Uterus (tissue), 2 donors: ENCODE data around the gene MAPRE3.

Experiments
- POLR2A ChIP-seq, 2 donors: fragments of 450-650 bp; IDR thresholded peaks; one replicate each; pipeline ENCODE4 v1.6.1; 2016; ENCODE audit warnings: antibody characterized with exemption in 2 of 2, mild to moderate bottlenecking in 1 of 2, moderate library complexity in 1 of 2
- TF ChIP-seq, protein P1 (sequence below), 4 experiments: fragments of 200-600 bp in 2 of 4; fragments of 450-650 bp in 2 of 4; sonication (generic) in 2 of 4; IDR thresholded peaks; one replicate each; pipeline ENCODE4 v1.5.1; 2016 to 2019; ENCODE audit warnings: antibody characterized with exemption in 4 of 4, mild to moderate bottlenecking in 2 of 4, moderate library complexity in 1 of 4

DNA sequence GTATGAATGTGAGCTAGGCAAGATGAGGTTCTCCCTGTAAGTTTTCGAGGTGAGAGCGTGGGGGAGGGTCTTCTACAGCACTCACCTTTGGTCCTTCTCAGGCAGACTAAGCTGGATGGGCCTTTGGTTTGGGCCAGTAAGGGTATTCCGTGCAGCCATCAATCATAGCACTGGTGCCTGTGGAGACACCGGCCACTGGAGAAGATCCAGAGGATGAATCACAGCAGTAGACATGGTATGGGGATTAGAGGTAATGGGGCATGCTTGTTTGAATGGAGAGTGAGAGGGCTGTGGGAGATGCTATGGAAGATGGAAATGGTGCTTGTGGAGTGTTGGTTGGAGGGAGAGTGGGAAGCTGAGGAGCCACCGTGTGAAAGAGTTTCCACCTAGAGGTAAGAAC lies 16.1 kb downstream of the MAPRE3 start:
- no peak for TF ChIP-seq POLR2A (IDR thresholded peaks at IDR 0.05)
- TF ChIP-seq, protein P1, sequence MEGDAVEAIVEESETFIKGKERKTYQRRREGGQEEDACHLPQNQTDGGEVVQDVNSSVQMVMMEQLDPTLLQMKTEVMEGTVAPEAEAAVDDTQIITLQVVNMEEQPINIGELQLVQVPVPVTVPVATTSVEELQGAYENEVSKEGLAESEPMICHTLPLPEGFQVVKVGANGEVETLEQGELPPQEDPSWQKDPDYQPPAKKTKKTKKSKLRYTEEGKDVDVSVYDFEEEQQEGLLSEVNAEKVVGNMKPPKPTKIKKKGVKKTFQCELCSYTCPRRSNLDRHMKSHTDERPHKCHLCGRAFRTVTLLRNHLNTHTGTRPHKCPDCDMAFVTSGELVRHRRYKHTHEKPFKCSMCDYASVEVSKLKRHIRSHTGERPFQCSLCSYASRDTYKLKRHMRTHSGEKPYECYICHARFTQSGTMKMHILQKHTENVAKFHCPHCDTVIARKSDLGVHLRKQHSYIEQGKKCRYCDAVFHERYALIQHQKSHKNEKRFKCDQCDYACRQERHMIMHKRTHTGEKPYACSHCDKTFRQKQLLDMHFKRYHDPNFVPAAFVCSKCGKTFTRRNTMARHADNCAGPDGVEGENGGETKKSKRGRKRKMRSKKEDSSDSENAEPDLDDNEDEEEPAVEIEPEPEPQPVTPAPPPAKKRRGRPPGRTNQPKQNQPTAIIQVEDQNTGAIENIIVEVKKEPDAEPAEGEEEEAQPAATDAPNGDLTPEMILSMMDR (IDR thresholded peaks at IDR 0.05), result no peak
